SK-N-SH treated with all-trans-retinoic acid at 6 μM for 48 hours (cell line): Measurements from ENCODE around the gene NRXN3.

Experiments
- ATAC-seq: fragments of 200-7000 bp; cut with Tn5 transposase; 3 replicates; pipeline ENCODE4 v1.9.1; 2020; ENCODE audit warnings: mild to moderate bottlenecking, moderate library complexity
- ARNTL ChIP-seq: fragments of 450-650 bp; formaldehyde crosslinking; IDR thresholded peaks from 2 replicates; pipeline ENCODE4 v1.5.0; 2020; ENCODE audit warnings: low read depth, mild to moderate bottlenecking, moderate library complexity, borderline replicate concordance
- BACH2 ChIP-seq: fragments of 250-450 bp; sonication (Bioruptor Pico); IDR thresholded peaks from 2 replicates; pipeline ENCODE4 v1.9.0; 2021; ENCODE audit warnings: mild to moderate bottlenecking, borderline replicate concordance
- CSDC2 ChIP-seq: fragments of 250-450 bp; sonication (Bioruptor Pico); IDR thresholded peaks from 2 replicates; pipeline ENCODE4 v1.5.0; 2020; ENCODE audit warnings: mild to moderate bottlenecking, moderate library complexity
- GLIS3 ChIP-seq: fragments of 250-450 bp; sonication (Bioruptor Pico); IDR thresholded peaks from 2 replicates; pipeline ENCODE4 v1.5.0; 2020; ENCODE audit warnings: mild to moderate bottlenecking, moderate library complexity
- ISL1 ChIP-seq: fragments of 250-450 bp; sonication (Bioruptor Pico); IDR thresholded peaks from 2 replicates; pipeline ENCODE4 v2.1.2; 2022; ENCODE audit warnings: mild to moderate bottlenecking, moderate library complexity
- OSR1 ChIP-seq: fragments of 250-450 bp; sonication (Bioruptor Pico); IDR thresholded peaks from 2 replicates; pipeline ENCODE4 v1.8.0; 2022; ENCODE audit warnings: moderate library complexity, mild to moderate bottlenecking, inconsistent platforms
- POU6F1 ChIP-seq: fragments of 250-450 bp; sonication (Bioruptor Pico); IDR thresholded peaks from 2 replicates; pipeline ENCODE4 v1.8.0; 2021; ENCODE audit warnings: low read depth, mild to moderate bottlenecking, moderate library complexity, borderline replicate concordance
- PPARA ChIP-seq: fragments of 250-450 bp; sonication (Bioruptor Pico); IDR thresholded peaks from 2 replicates; pipeline ENCODE4 v1.5.0; 2020; ENCODE audit warnings: mild to moderate bottlenecking, borderline replicate concordance
- RARB ChIP-seq: fragments of 250-450 bp; sonication (Bioruptor Pico); IDR thresholded peaks from 2 replicates; pipeline ENCODE4 v1.8.0; 2021; ENCODE audit warnings: mild to moderate bottlenecking, moderate library complexity
- SNAI2 ChIP-seq: fragments of 250-450 bp; sonication (Bioruptor Pico); IDR thresholded peaks from 2 replicates; pipeline ENCODE4 v1.5.0; 2020; ENCODE audit warnings: mild to moderate bottlenecking, moderate library complexity
- TCF4 ChIP-seq: fragments of 250-450 bp; sonication (Bioruptor Pico); IDR thresholded peaks from 2 replicates; pipeline ENCODE4 v1.8.0; 2021; ENCODE audit warnings: mild to moderate bottlenecking, moderate library complexity, borderline replicate concordance
- TOX ChIP-seq: fragments of 250-450 bp; sonication (Bioruptor Pico); IDR thresholded peaks from 2 replicates; pipeline ENCODE4 v1.8.0; 2021; ENCODE audit warnings: mild to moderate bottlenecking, moderate library complexity, borderline replicate concordance
- TSHZ2 ChIP-seq: fragments of 250-450 bp; sonication (Bioruptor Pico); IDR thresholded peaks from 2 replicates; pipeline ENCODE4 v1.5.0; 2020; ENCODE audit warnings: mild to moderate bottlenecking, moderate library complexity
- ZC3H10 ChIP-seq: fragments of 250-450 bp; sonication (Bioruptor Pico); IDR thresholded peaks from 2 replicates; pipeline ENCODE4 v1.5.1; 2021; ENCODE audit warnings: mild to moderate bottlenecking, moderate library complexity
- ZFP3 ChIP-seq: fragments of 250-450 bp; sonication (Bioruptor Pico); IDR thresholded peaks from 2 replicates; pipeline ENCODE4 v1.5.0; 2020; ENCODE audit warnings: mild to moderate bottlenecking, moderate library complexity
- ZFP30 ChIP-seq: fragments of 450-650 bp; formaldehyde crosslinking; IDR thresholded peaks from 2 replicates; pipeline ENCODE4 v1.5.0; 2022; ENCODE audit warnings: mild to moderate bottlenecking, moderate library complexity
- ZNF565 ChIP-seq: fragments of 450-650 bp; formaldehyde crosslinking; conservative IDR thresholded peaks from 2 replicates; pipeline ENCODE4 v1.5.0; 2020; ENCODE audit warnings: low read depth, mild to moderate bottlenecking, moderate library complexity
- ZNF70 ChIP-seq: fragments of 450-650 bp; formaldehyde crosslinking; IDR thresholded peaks from 2 replicates; pipeline ENCODE4 v1.5.0; 2020; ENCODE audit warnings: mild to moderate bottlenecking, moderate library complexity
- ZNF8 ChIP-seq: fragments of 450-650 bp; formaldehyde crosslinking; IDR thresholded peaks from 2 replicates; pipeline ENCODE4 v1.5.0; 2020; ENCODE audit warnings: mild to moderate bottlenecking, moderate library complexity
- TF ChIP-seq, protein P1 (sequence below): fragments of 250-450 bp; sonication (Bioruptor Pico); IDR thresholded peaks from 2 replicates; pipeline ENCODE4 v1.5.1; 2021; ENCODE audit warnings: mild to moderate bottlenecking, moderate library complexity
- TF ChIP-seq, protein P2 (sequence below): fragments of 250-450 bp; sonication (Bioruptor Pico); IDR thresholded peaks from 2 replicates; pipeline ENCODE4 v1.5.1; 2020; ENCODE audit warnings: low read depth, mild to moderate bottlenecking, moderate library complexity
- TF ChIP-seq, protein P3 (sequence below): fragments of 250-450 bp; sonication (Bioruptor Pico); IDR thresholded peaks from 2 replicates; pipeline ENCODE4 v1.8.0; 2020; ENCODE audit warnings: mild to moderate bottlenecking, moderate library complexity, borderline replicate concordance

The NRXN3 gene

GRCh38 chr14:78188882-78189281 lies 18.7 kb downstream of the NRXN3 start:
- TF ChIP-seq ZFP3 (CRISPR knock-in tag) (no peak), CSDC2 (CRISPR knock-in tag) (no peak), ZNF70 (CRISPR knock-in tag) (no peak), ARNTL (CRISPR knock-in tag) (no peak), TOX (CRISPR knock-in tag) (no peak), ZC3H10 (no peak), ZNF565 (CRISPR knock-in tag) (no peak), OSR1 (no peak), PPARA (CRISPR knock-in tag) (no peak), TCF4 (no peak), ZFP30 (CRISPR knock-in tag) (no peak), SNAI2 (no peak), ZNF8 (no peak)
- TF ChIP-seq, protein P1, sequence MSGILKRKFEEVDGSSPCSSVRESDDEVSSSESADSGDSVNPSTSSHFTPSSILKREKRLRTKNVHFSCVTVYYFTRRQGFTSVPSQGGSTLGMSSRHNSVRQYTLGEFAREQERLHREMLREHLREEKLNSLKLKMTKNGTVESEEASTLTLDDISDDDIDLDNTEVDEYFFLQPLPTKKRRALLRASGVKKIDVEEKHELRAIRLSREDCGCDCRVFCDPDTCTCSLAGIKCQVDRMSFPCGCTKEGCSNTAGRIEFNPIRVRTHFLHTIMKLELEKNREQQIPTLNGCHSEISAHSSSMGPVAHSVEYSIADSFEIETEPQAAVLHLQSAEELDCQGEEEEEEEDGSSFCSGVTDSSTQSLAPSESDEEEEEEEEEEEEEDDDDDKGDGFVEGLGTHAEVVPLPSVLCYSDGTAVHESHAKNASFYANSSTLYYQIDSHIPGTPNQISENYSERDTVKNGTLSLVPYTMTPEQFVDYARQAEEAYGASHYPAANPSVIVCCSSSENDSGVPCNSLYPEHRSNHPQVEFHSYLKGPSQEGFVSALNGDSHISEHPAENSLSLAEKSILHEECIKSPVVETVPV (CRISPR knock-in tag), result no peak
- TF ChIP-seq, protein P2, sequence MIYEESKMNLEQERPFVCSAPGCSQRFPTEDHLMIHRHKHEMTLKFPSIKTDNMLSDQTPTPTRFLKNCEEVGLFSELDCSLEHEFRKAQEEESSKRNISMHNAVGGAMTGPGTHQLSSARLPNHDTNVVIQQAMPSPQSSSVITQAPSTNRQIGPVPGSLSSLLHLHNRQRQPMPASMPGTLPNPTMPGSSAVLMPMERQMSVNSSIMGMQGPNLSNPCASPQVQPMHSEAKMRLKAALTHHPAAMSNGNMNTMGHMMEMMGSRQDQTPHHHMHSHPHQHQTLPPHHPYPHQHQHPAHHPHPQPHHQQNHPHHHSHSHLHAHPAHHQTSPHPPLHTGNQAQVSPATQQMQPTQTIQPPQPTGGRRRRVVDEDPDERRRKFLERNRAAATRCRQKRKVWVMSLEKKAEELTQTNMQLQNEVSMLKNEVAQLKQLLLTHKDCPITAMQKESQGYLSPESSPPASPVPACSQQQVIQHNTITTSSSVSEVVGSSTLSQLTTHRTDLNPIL, result no peak
- TF ChIP-seq, protein P3, sequence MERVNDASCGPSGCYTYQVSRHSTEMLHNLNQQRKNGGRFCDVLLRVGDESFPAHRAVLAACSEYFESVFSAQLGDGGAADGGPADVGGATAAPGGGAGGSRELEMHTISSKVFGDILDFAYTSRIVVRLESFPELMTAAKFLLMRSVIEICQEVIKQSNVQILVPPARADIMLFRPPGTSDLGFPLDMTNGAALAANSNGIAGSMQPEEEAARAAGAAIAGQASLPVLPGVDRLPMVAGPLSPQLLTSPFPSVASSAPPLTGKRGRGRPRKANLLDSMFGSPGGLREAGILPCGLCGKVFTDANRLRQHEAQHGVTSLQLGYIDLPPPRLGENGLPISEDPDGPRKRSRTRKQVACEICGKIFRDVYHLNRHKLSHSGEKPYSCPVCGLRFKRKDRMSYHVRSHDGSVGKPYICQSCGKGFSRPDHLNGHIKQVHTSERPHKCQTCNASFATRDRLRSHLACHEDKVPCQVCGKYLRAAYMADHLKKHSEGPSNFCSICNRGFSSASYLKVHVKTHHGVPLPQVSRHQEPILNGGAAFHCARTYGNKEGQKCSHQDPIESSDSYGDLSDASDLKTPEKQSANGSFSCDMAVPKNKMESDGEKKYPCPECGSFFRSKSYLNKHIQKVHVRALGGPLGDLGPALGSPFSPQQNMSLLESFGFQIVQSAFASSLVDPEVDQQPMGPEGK (CRISPR knock-in tag), result no peak

GRCh38 chr14:78195431-78195830 lies 25.3 kb downstream of the NRXN3 start:
- no peak for ATAC-seq
- no peak for TF ChIP-seq ZFP3 (CRISPR knock-in tag)
- no peak for TF ChIP-seq ZFP30 (CRISPR knock-in tag)
- TF ChIP-seq TCF4, result no peak
- TF ChIP-seq GLIS3 (CRISPR knock-in tag), result no peak
- TF ChIP-seq, protein P2, result no peak
- no peak for TF ChIP-seq CSDC2 (CRISPR knock-in tag)
- TF ChIP-seq RARB, result no peak
- no peak for TF ChIP-seq SNAI2
- no peak for TF ChIP-seq ZNF70 (CRISPR knock-in tag)
- TF ChIP-seq ZNF565 (CRISPR knock-in tag), result no peak
- TF ChIP-seq BACH2 (CRISPR knock-in tag), result no peak
- TF ChIP-seq, all 23 proteins: peak for 0

More at GRCh38 chr14:78188882-78189281, 18.7 kb downstream of the NRXN3 start:
- ATAC-seq, result no peak

DNA sequence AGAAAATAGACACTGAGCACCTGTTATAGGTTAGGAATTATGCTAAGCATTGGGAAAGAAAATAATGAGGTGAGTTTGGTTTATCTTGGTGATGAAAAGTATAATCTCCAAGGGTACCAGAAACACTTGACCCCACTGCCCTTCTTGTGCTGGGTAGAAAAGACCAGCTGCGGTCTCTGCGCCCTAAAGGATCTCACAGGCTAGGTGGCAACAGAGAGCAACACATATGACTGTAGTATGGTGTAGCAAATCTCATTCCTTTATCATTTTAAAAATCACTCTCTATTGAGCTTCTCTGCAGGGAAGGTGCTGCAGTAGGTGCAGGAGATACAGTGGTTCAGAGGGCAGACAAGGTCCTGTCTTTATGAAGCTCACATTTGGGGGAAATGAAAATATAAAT lies 26.1 kb downstream of the NRXN3 start:
- TF ChIP-seq PPARA (CRISPR knock-in tag) (no peak), ISL1 (CRISPR knock-in tag) (no peak), ZFP3 (CRISPR knock-in tag) (no peak), TSHZ2 (no peak), TCF4 (no peak), BACH2 (CRISPR knock-in tag) (no peak), POU6F1 (CRISPR knock-in tag) (no peak), ZFP30 (CRISPR knock-in tag) (no peak), RARB (no peak), CSDC2 (CRISPR knock-in tag) (no peak), ARNTL (CRISPR knock-in tag) (no peak), TOX (CRISPR knock-in tag) (no peak), SNAI2 (no peak)
- TF ChIP-seq, protein P1 (CRISPR knock-in tag), result no peak
- no peak for ATAC-seq
